NT2/D1 (cell line): Measurements from ENCODE around the gene TNFSF4.

Experiments used
- SUZ12 ChIP-seq: IDR thresholded peaks from 2 replicates; pipeline ENCODE4 v1.6.1; 2011; ENCODE audit not compliant: insufficient read length, insufficient read depth; ENCODE audit errors: extremely low read depth
- YY1 ChIP-seq: IDR thresholded peaks from 2 replicates; pipeline ENCODE4 v1.6.1; 2011; ENCODE audit not compliant: insufficient read length, insufficient read depth

GRCh38 chr1:173152598-173152997, 54.5 kb downstream of the TNFSF4 start:
- TF ChIP-seq YY1 (no peak), SUZ12 (no peak)
